ENCODE results near the gene RNF150. TPM values are rescaled to one million over a fixed set of nuclear protein-coding genes. Genes with fewer than 3 reads are reported as not detected.

The RNF150 gene
- total and polyA plus RNA-seq, 2 of the 8 experiments (the other 6 are each of a cell fraction or from before 2014, with no cell fraction given): 3.4 to 4.8 TPM

DNA sequence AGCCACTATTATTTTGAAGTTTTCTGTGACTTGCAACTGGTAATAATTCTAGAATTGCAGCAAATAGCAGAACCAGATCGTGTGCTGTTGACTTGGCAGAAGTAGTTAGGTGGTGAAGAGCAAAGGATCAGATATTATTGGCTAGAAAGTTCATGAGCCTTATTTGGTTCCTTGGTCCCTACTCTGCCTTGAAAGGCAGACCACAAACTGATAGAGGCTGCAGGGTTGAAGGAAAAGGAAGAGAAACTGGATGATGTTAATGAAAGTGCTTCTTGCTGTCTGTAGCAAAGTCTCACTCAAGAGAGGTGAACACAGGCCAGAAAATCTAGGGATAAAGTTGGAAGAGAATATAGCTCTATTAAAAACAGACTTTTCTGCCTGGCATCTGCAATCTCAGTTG, 41.2 kb upstream of the RNF150 start:
- H3K27ac ChIP-seq (ENCODE audit: low read depth, low read length): no peak overlapping the region
- H3K23ac ChIP-seq (ENCODE audit: insufficient read length): no peak overlapping the region
- ChIA-PET POLR2A (ENCODE audit: partially characterized antibody) (no interaction called here), CTCF (ENCODE audit: partially characterized antibody) (no interaction called here)
- no peaks in the 10 kb centered on the region for H3K36me3 ChIP-seq (ENCODE audit: control insufficient read depth in 2 of 4, insufficient read depth in 4 of 4, low read length in 3 of 4)
- no peak overlapping the region for H4K5ac ChIP-seq (ENCODE audit: insufficient read length, low read depth, low read length)
- H4K91ac ChIP-seq (replicated peaks; ENCODE audit: insufficient read length, low read length): no peak overlapping the region
- H3K4me1 ChIP-seq (replicated peaks in 1 of 4; ENCODE audit: control insufficient read depth in 3 of 4, insufficient read depth in 4 of 4, low read length in 3 of 4): no peaks in the 10 kb centered on the region
- H2BK5ac ChIP-seq (ENCODE audit: low read depth, low read length): no peak overlapping the region
- no peak overlapping the region for H3K56ac ChIP-seq (replicated peaks; ENCODE audit: insufficient read length, low read depth, low read length)
- H2BK15ac ChIP-seq (ENCODE audit: low read length): no peak overlapping the region
- DNase-seq (ENCODE audit: low read depth in 1 of 2, low spot score in 2 of 2) (no peak), FAIRE-seq (no peak)
- no peak overlapping the region for H2BK12ac ChIP-seq (ENCODE audit: low read depth, low read length)
- no peak overlapping the region for H2BK20ac ChIP-seq (ENCODE audit: low read length)
- H3K18ac ChIP-seq (ENCODE audit: extremely low read depth, low read length): no peak overlapping the region
- no peaks in the 10 kb centered on the region for H3K27me3 ChIP-seq (replicated peaks in 1 of 4; ENCODE audit: control insufficient read depth in 3 of 4, extremely low read depth in 1 of 4, insufficient read depth in 3 of 4, low read length in 3 of 4)
- no peak overlapping the region for H2AFZ ChIP-seq (ENCODE audit: low read length)
- H3K4ac ChIP-seq (replicated peaks; ENCODE audit: insufficient read length, low read depth, low read length): no peak overlapping the region
- H4K20me1 ChIP-seq (replicated peaks in 1 of 2; ENCODE audit: control insufficient read depth in 1 of 2, insufficient read depth in 2 of 2, low read length in 2 of 2): no peaks in the 10 kb centered on the region
- H3K23me2 ChIP-seq (ENCODE audit: low read depth, low read length): no peaks in the 10 kb centered on the region
- H3K4me2 ChIP-seq (ENCODE audit: insufficient read depth in 1 of 2, low read depth in 2 of 2, low read length in 2 of 2): no peak overlapping the region
- no peaks in the 10 kb centered on the region for H3K79me2 ChIP-seq (ENCODE audit: control insufficient read depth in 1 of 2, insufficient read depth in 2 of 2, low read length in 2 of 2)
- H3K9ac ChIP-seq (replicated peaks in 1 of 4; ENCODE audit: extremely low read depth in 1 of 4, low read depth in 3 of 4, low read length in 3 of 4): no peak overlapping the region
- no peak overlapping the region for H4K8ac ChIP-seq (ENCODE audit: extremely low read depth, insufficient read depth, low read length)
- WGBS, 2 experiments (ENCODE audit: extremely low coverage in 1 of 2, insufficient coverage in 1 of 2, insufficient read length in 1 of 2, insufficient replicate concordance in 2 of 2, low coverage in 1 of 2, low lambda C conversion rate in 2 of 2, missing lambda C conversion rate in 1 of 2): 71% methylated on average over 1 of the region's 1 CpG; no CpG with 5 or more reads in 1 of the 2 experiments
- H3K14ac ChIP-seq (ENCODE audit: insufficient read length): no peak overlapping the region
- H3K4me3 ChIP-seq (ENCODE audit: extremely low read depth in 1 of 4, insufficient read depth in 2 of 4, low read depth in 3 of 4, low read length in 4 of 4): no peak overlapping the region
- no peaks in the 10 kb centered on the region for H3K9me3 ChIP-seq (ENCODE audit: insufficient read depth in 2 of 2, low read depth in 1 of 2, low read length in 1 of 2)
- H2BK120ac ChIP-seq (replicated peaks; ENCODE audit: low read depth, low read length): no peak overlapping the region
- no peaks in the 10 kb centered on the region for H3K79me1 ChIP-seq (ENCODE audit: low read depth, low read length)
- H2AK5ac ChIP-seq (ENCODE audit: low read depth, low read length): no peak overlapping the region
- TF ChIP-seq RNF2 (IDR thresholded peaks at IDR 0.05; ENCODE audit: borderline replicate concordance, low read depth, low read length, missing control alignments, poor library complexity, severe bottlenecking) (no peak), ASH2L (IDR thresholded peaks at IDR 0.05; ENCODE audit: low read length) (no peak)

All from H1 (cell line).